ENCODE results near the gene BCL6.

BCL6 gene

DNA sequence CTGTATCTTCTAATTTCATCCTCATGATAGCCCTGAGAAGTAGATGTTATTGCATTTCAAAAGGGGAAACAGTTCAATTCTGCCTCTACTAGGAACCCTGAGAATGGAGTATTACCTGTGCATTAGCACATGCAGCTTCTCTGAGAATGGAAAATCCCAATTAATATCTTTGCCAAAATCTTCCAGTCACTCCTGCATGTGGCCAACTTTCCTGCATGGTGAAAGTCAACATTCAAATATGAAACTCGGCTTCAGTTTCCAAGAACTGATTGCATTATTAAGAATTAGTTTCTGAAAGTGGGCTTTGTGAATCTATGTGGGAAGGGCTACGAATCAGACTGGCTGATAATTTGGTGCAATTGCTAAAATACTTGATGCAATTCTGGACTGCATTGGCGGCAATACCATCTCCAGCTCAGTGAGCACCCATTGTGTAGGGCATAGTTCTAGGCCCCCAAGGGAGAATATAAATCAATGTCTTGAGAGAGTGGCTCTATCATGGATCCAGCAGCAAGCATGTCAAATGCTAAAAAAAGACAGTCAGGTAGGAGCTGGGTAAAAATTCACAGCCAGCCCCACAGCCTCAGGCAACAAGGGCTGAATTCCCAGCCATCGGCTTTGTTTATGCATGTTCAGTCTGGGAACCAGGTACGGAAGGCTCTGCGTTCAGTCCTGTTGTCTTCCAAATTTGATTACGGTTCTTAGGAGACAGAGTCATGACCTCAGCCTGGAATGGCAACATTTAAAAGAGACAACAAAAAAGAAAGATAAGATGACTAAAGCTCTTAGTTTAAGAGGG, 18.8 kb upstream of the BCL6 start:
- in situ Hi-C loops (cut with MboI; ENCODE audit: low sequenced_read_pairs) = no loop called here

DNA sequence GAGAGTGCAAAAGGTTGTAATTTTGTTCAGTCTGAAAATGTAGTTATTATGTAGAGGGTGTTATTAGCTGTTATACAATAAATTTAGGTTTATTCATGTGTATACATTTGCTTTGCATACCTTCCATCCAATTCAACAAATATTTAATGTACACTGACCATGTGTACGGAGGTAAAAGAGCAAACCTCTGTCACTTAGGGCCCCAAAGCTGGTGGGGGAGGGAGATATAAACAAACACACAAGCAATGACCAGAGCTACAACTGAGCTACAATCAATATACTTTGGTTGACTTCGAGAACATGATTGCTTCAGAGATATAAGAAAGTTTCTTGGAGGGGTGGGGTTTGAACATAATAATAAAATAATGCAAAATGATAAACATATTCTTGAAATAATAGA, 17.5 kb upstream of the BCL6 start:
- in situ Hi-C loops (cut with MboI; ENCODE audit: low sequenced_read_pairs) = no loop called here

DNA sequence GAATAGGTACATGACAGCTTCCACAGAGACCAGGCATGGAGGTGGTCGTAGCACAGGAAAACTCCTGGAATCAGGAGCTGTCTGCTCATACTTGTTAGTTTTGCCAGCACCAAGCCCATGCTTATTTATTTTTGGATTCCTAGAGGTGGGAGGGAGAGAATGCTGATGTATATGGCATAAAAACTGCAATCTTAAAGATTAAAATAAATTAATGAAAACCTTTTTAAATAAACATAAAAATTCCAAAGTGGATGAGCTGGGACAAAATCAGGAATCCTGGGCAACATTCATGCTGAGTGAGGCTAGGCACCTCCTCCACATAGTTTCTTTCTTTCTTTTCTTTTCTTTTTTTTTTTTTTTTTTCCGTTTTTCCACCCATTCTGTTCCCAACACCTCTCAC, 14.3 kb upstream of the BCL6 start:
- in situ Hi-C loops (cut with MboI; ENCODE audit: low sequenced_read_pairs) = no loop called here

DNA sequence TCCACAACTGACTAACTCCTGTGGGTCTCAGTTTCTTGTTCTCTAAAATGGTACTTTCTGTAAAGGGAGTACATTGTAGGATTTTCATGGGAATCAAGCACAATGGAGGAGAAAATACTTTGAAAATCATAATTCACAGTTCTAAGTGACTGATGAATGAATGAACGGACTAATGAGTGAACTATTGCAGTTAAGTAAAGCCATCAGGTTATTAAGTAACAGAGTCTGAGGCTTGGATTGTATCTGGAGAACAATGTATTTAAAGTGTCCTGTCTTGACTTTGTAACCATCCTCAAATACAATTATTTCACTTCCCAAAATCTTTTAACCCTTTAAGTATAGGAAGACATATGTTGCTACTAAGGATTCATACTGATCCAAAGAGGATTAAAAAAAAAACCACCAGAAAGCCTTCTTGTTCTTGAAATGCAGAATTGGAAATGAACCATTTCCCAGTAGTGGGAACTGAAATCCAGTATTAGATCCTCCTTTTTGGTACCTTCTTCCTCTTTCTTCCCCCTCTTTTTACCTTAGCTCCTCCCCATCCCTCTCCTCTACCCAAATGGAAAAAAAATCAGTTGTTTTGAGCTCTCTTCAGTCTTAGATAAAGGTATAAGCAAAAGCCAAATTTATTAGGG, 13.2 kb upstream of the BCL6 start:
- in situ Hi-C loops (cut with MboI; ENCODE audit: low sequenced_read_pairs) = no loop called here

DNA sequence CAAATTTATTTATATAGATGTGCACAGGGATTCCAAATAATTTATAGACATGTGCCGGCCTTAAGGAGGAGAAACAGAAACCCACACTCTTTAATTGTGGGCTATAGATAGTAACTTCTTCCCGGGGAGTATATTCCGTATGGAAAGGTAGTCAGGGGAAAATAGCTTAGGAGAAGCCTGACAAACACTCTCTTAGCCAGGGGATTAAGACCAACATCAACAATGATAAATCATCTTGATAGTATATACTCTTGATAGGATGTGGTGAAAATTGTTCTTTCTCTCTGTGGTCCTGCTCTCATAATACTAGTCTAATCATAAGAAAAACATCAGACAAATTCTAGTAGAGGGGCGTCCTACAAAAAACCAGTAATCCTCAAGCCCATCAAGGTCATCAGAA, 8.2 kb upstream of the BCL6 start:
- in situ Hi-C loops (cut with MboI; ENCODE audit: low sequenced_read_pairs) = no loop called here

DNA sequence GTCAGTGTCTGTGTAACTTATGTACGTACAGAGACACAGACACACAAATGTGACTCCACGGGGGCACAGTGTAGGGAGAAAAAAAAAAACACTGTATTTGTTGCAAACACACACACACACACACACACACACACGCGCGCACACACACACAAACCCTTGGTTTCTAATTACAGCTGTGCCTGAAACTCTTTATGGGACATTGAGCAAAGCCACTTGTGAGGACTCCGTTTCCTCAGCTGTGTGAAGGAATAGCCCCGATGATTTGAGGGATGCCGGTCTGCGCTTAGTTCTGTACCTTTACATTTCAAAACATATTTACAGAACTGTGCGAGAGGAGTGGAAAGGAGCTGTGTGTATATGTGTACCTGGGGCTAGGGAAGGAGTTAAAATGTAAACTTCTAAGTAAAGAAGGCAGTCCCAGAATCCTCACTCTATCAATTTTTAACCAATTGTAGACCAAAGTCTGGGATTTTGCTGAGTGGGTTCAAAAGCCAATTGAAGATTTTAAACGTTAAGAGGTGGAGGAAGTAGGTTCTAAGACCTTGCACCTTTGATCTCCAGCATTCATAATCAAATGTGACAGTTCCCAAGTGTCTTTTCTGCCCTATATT, 5.3 kb upstream of the BCL6 start:
- in situ Hi-C loops (cut with MboI; ENCODE audit: low sequenced_read_pairs) = no loop called here

DNA sequence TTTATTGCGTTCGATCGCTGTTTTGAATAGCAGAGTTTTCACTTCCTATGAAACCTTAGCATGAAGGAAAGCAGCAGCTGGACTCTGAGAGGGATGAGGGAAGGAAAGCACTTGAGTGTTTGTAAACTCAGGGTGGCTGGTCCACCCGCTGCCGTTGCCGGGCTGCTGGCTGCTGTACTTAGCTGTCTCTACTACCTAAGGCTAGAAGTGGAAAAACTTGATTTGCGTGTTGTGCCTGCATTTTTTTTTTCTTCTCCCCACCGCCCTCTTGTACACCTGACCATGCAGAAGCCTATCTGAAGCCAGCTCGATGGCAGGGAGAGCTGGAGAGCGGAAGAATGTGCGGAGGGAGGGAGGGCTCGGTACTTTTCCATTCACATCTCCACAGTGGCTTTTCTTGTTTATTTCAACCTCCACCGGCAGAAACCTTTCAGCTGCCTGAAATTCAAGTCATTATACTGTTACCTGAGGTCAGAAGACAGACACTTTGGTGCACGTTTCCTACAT, 4.8 kb upstream of the BCL6 start:
- in situ Hi-C loops (cut with MboI; ENCODE audit: low sequenced_read_pairs) = no loop called here

DNA sequence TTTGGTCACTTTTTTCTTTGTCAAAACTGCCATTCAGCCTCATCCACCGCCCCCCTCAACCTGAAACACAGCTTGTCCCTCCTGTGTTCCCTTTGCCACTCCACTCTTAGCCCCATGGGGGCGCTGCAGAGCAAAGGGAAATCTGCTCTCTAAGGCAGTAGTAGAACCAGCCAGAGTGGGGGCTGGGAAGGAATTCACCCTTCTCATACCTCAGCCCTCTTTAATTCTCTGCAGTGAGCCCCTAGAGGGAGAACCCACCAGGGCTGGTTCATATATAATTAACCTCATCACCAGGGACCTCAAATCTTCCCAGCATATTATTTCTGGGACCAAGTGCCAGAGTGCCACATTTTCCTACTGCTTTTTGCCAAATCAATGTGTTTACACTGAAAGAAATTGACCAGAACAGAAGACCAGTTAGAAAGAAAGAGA, 2.8 kb upstream of the BCL6 start:
- in situ Hi-C loops (cut with MboI; ENCODE audit: low sequenced_read_pairs) = loop anchor here (25.0 kb wide), 1 partner anchor 989 kb away; no protein-coding TSS in a partner anchor

DNA sequence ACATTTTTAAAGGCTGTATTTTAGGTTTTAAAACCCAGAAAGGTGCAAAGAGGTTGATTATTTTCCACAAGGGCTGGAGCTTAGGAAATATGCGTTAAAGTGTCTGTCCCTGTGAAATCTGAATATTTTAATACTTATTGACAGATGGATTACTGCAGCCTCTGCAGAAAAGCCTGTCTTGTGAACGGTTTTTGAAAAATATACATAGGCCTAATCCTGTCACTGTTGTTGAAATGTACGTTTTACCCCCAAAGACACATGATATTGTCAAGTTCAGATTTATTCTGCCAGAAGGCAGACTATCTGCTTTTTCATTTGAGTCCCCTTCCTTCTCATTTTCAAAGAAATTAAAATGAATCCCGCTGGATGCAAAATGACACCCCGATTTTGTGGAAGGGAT, 2.2 kb upstream of the BCL6 start:
- in situ Hi-C loops (cut with MboI; ENCODE audit: low sequenced_read_pairs) = loop anchor here (25.0 kb wide), 1 partner anchor 990 kb away; no protein-coding TSS in a partner anchor

DNA sequence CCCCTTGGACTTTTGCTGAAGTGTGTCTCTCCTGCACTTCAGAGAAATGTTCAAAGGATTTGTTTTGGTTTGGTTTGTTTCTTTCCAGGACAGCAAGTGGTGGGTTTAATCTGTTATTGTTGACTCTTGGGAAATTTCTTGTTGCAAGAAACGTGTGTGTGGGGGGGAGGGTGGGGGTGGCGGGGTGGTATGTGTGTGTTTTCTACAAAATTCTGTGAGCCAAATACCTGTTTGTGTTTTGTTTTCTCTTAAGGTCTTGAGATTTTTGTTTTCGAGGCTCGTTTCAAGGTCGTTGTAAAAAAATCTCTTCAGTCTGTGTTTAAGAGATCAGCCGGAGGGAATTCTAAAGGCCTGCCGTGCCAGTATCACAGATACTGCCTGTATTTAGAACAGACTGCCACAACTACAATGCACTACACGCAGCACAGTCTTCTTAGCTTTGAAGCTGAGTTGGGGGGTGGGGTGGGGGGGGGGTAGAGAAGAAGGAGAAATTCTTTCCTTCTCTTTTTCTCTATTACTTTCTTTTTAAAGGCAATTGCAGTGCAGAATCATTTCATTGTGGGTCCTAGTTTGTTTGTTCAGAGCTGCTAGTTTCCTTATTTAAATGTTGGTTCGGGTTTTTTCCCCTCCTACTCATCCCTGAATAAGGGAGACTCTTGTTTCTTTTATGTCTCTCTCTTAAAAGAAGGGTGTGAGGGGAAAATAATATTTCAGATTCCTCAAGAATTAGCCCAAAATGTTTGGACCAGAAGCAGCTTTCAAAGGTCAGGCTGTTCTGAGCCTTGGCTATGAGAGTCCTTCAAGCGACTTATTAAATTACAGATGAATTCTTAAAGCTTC, 1.4 kb upstream of the BCL6 start:
- in situ Hi-C loops (cut with MboI; ENCODE audit: low sequenced_read_pairs) = loop anchor here (25.0 kb wide), 1 partner anchor 991 kb away; no protein-coding TSS in a partner anchor

DNA sequence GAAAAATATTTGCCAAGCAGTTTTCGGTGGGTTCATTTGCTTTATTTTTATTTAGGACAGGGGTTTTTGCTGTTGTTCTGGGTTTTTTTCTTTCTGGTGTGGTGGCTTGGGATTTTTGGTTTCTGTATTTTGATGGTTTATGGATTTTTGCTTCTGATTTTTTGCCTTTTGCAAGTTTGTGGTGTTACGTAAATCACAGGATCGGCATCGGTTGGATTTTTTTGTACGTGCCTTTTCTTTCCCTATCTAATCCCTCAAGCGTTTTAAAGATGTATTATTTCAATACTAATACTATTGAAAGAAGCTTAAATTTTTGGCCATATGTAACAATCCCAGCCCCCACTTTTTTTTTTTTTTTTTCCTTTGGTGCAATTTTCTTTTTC, 782 bp upstream of the BCL6 start:
- in situ Hi-C loops (cut with MboI; ENCODE audit: low sequenced_read_pairs) = loop anchor here (25.0 kb wide), 1 partner anchor 991 kb away; no protein-coding TSS in a partner anchor

DNA sequence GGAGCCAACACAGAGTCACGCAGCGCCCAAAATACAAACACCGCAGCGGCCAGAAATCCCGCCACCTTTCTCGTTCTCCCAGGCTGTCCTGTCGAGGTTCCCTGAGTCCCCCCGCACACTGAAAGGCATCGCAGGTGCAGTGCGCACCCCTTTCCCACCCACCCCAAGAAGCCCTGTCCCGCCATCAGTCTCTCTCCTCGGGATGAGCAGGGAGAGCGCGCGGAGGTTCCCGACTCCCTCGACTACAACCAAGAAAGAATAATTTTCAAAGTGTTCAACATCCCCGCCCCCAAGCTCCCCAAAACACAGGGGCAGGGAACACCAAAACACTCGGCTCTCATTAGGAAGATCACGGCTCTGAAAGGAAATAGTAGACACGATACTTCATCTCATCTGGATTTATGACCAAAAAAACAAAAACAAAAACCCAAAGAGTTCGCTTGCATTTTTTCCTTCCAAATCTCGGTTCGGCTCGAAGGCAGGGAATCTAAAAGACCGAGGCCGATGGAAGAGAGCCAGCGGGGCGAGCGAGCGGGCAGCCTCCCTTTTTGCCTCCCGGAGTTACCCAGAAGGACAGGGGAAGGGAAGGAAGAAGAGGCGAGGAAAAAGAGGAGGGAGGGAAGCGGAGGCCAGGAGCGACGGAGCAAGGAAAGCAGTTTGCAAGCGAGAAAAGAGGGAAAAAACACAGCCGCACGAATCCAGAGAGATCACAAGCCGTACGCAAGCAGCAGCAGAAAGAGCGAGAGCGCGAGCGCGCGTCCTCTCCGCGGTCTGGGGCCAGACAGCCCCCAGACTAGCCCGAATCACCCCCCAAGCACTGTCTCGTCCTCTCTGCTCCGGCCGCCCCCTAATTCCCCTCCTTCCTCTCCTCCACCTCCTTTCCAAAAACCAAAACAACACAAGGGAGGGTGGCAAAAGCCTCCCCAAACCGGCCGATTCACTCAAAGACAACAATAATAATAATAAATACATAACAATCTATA, 808 bp downstream of the BCL6 start:
- in situ Hi-C loops (cut with MboI; ENCODE audit: low sequenced_read_pairs) = loop anchor here (5.0 to 25.0 kb wide), 2 partner anchors 993 to 1213 kb away; no protein-coding TSS in a partner anchor

DNA sequence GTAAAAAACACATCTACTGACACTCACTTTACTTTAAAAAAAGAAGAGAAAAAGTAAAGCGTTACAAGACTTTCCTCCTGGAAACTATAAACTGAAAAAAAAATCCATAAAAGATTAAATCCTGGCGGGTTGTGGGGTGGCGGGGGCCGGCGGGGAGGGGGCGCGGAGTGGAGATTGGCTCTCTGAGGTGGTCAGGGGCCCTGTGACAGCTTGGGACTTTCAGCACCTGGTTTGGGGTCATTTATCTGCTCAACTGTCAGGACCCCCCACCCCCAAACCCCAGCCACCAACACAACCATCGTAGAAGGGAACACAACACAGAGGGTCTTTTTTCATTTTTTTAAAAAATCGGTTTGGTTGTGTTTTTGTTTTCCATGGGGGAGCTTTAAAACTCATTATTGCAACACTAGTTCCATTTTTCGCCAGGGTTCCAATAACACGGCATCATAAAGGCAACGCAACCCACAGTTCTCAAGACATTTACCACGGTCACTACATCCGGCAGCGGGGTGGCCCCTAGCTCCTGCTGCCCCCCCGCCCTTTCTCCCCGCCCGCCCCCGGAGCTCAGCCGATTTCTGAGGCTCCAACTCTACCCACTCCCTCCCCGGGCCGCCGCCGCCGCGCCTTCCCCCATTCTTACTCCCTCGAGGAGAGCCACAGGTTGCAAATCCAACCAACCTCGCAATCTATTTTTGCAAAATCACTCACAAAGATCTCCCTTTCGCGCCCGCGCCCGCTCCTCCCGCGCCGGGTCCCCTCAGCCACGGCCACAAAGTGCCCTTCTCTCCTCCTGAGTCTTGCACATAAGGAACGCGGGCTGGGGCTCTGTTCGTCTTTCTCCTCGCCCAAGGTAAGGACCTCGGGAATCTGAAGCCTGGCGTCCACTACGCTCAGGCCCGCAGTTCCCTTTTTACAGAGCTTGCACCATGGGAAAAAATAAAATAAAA, 1.8 kb downstream of the BCL6 start:
- in situ Hi-C loops (cut with MboI; ENCODE audit: low sequenced_read_pairs) = loop anchor here (5.0 to 25.0 kb wide), 2 partner anchors 994 to 1214 kb away; no protein-coding TSS in a partner anchor

DNA sequence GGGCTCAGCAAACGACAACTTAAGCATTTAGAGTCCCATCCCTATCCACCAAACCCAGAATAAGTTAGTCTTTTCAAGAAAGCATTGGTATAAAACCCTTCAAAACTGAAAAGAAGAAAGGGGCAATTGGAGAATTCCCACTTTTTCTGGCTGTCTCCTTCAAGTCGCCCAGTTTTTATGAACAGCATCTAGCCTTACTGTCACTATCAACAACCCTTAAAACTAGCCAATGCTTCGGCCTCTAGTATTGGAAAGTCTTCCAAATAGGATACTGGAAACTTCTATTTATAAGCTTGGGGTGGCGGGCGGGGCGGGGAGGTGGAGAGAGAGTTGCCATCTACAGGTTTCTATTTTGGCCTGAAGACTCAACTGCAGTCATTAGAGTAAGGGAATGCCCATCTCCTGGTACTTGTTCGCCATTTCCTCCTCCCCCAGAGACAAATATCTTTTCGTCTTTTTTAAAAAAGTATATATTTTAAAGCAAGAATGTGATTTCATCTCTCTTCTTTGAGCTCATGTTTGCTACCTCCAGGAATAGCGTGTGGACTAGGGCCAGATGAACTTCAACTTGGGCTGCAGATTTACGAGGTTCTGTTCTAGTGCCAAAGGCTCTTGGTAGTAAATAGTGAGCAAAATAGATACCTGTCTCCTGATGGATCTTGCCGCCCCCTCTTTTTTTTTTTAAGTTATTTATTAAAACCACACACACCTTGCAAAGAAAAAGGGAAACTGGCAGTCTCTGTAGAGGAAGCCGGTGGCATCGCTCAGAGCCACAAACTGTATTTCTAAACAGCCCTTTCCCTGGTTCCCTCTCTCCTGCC, 2.7 kb downstream of the BCL6 start:
- in situ Hi-C loops (cut with MboI; ENCODE audit: low sequenced_read_pairs) = loop anchor here (5.0 to 25.0 kb wide), 2 partner anchors 995 to 1215 kb away; no protein-coding TSS in a partner anchor

DNA sequence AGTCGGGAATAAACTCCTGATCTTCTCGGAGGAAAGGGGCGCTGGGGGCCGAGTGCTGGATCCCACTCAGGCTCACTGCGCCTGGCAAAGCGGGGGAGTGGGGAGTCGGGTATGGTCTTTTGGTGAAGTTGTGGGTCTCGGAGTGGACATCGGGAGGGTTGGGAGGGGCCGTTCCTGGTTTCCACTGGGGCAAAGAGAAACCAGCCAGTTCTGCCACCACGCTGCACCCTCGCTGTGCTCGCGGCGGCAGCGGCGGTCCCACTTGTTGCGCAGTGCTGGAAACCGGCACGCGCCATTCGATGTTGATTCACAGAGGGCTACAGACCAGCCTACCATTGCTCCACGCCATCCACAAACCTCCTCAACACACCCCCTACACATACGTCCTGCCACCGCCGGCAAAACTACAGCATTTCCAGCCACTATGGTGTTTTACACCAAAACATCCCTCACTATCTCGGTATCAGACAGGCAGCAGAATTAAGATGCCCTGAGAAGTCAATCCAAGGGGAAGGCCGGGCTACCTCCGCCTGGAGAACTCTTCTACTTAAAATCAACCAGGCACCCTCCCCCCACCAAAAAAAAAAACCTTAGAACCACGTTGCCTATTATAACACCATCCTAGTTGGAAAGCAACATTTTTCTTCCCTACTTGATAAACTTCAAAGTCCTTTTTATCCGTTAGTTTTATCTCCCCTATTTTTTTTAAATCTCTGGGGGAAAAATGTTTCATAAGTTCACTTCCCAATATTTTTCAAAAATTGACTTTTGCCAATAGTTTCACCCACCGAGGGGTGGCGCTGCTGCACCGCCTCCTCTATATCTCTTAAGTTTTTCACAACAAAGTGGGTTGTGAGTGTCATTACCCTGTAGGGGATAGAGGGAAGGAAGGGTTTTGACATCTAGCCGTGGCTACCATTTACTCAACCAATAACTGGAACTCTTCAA, 3.6 kb downstream of the BCL6 start:
- in situ Hi-C loops (cut with MboI; ENCODE audit: low sequenced_read_pairs) = loop anchor here (5.0 to 25.0 kb wide), 2 partner anchors 996 to 1216 kb away; no protein-coding TSS in a partner anchor

Data from HL-60/S4 (cell line).